SK-N-SH treated with all-trans-retinoic acid at 6 μM for 48 hours (cell line): Measurements from ENCODE around the gene CASS4.

Source experiments
- ATAC-seq: fragments of 200-7000 bp; cut with Tn5 transposase; 3 replicates; pipeline ENCODE4 v1.9.1; 2020; ENCODE audit warnings: mild to moderate bottlenecking, moderate library complexity
- ARNTL ChIP-seq: fragments of 450-650 bp; formaldehyde crosslinking; IDR thresholded peaks from 2 replicates; pipeline ENCODE4 v1.5.0; 2020; ENCODE audit warnings: low read depth, mild to moderate bottlenecking, moderate library complexity, borderline replicate concordance
- BACH2 ChIP-seq: fragments of 250-450 bp; sonication (Bioruptor Pico); IDR thresholded peaks from 2 replicates; pipeline ENCODE4 v1.9.0; 2021; ENCODE audit warnings: mild to moderate bottlenecking, borderline replicate concordance
- CREB5 ChIP-seq: fragments of 250-450 bp; sonication (Bioruptor Pico); IDR thresholded peaks from 2 replicates; pipeline ENCODE4 v1.5.1; 2020; ENCODE audit warnings: low read depth, mild to moderate bottlenecking, moderate library complexity
- CSDC2 ChIP-seq: fragments of 250-450 bp; sonication (Bioruptor Pico); IDR thresholded peaks from 2 replicates; pipeline ENCODE4 v1.5.0; 2020; ENCODE audit warnings: mild to moderate bottlenecking, moderate library complexity
- CSRNP3 ChIP-seq: fragments of 250-450 bp; sonication (Bioruptor Pico); IDR thresholded peaks from 2 replicates; pipeline ENCODE4 v1.5.1; 2021; ENCODE audit warnings: mild to moderate bottlenecking, moderate library complexity
- ESRRG ChIP-seq: fragments of 250-450 bp; sonication (Bioruptor Pico); IDR thresholded peaks from 2 replicates; pipeline ENCODE4 v1.6.1; 2021; ENCODE audit warnings: mild to moderate bottlenecking
- GLIS3 ChIP-seq: fragments of 250-450 bp; sonication (Bioruptor Pico); IDR thresholded peaks from 2 replicates; pipeline ENCODE4 v1.5.0; 2020; ENCODE audit warnings: mild to moderate bottlenecking, moderate library complexity
- ISL1 ChIP-seq: fragments of 250-450 bp; sonication (Bioruptor Pico); IDR thresholded peaks from 2 replicates; pipeline ENCODE4 v2.1.2; 2022; ENCODE audit warnings: mild to moderate bottlenecking, moderate library complexity
- OSR1 ChIP-seq: fragments of 250-450 bp; sonication (Bioruptor Pico); IDR thresholded peaks from 2 replicates; pipeline ENCODE4 v1.8.0; 2022; ENCODE audit warnings: moderate library complexity, mild to moderate bottlenecking, inconsistent platforms
- PATZ1 ChIP-seq: fragments of 250-450 bp; sonication (Bioruptor Pico); IDR thresholded peaks from 2 replicates; pipeline ENCODE4 v1.8.0; 2020; ENCODE audit warnings: mild to moderate bottlenecking, moderate library complexity, borderline replicate concordance
- POU6F1 ChIP-seq: fragments of 250-450 bp; sonication (Bioruptor Pico); IDR thresholded peaks from 2 replicates; pipeline ENCODE4 v1.8.0; 2021; ENCODE audit warnings: low read depth, mild to moderate bottlenecking, moderate library complexity, borderline replicate concordance
- PPARA ChIP-seq: fragments of 250-450 bp; sonication (Bioruptor Pico); IDR thresholded peaks from 2 replicates; pipeline ENCODE4 v1.5.0; 2020; ENCODE audit warnings: mild to moderate bottlenecking, borderline replicate concordance
- SNAI2 ChIP-seq: fragments of 250-450 bp; sonication (Bioruptor Pico); IDR thresholded peaks from 2 replicates; pipeline ENCODE4 v1.5.0; 2020; ENCODE audit warnings: mild to moderate bottlenecking, moderate library complexity
- TCF4 ChIP-seq: fragments of 250-450 bp; sonication (Bioruptor Pico); IDR thresholded peaks from 2 replicates; pipeline ENCODE4 v1.8.0; 2021; ENCODE audit warnings: mild to moderate bottlenecking, moderate library complexity, borderline replicate concordance
- TOX ChIP-seq: fragments of 250-450 bp; sonication (Bioruptor Pico); IDR thresholded peaks from 2 replicates; pipeline ENCODE4 v1.8.0; 2021; ENCODE audit warnings: mild to moderate bottlenecking, moderate library complexity, borderline replicate concordance
- ZC3H10 ChIP-seq: fragments of 250-450 bp; sonication (Bioruptor Pico); IDR thresholded peaks from 2 replicates; pipeline ENCODE4 v1.5.1; 2021; ENCODE audit warnings: mild to moderate bottlenecking, moderate library complexity
- ZFP3 ChIP-seq: fragments of 250-450 bp; sonication (Bioruptor Pico); IDR thresholded peaks from 2 replicates; pipeline ENCODE4 v1.5.0; 2020; ENCODE audit warnings: mild to moderate bottlenecking, moderate library complexity
- ZFP30 ChIP-seq: fragments of 450-650 bp; formaldehyde crosslinking; IDR thresholded peaks from 2 replicates; pipeline ENCODE4 v1.5.0; 2022; ENCODE audit warnings: mild to moderate bottlenecking, moderate library complexity
- ZNF8 ChIP-seq: fragments of 450-650 bp; formaldehyde crosslinking; IDR thresholded peaks from 2 replicates; pipeline ENCODE4 v1.5.0; 2020; ENCODE audit warnings: mild to moderate bottlenecking, moderate library complexity

The CASS4 gene

GRCh38 chr20:56465997-56466396, 53.9 kb downstream of the CASS4 start:
- ATAC-seq: no peak
- TF ChIP-seq ZFP30 (CRISPR knock-in tag): no peak
- TF ChIP-seq OSR1 (CRISPR knock-in tag): no peak
- TF ChIP-seq, all 23 proteins: peak for 0

GRCh38 chr20:56467968-56468315, 55.9 kb downstream of the CASS4 start:
- TF ChIP-seq BACH2 (no peak), PATZ1 (CRISPR knock-in tag) (no peak), TOX (CRISPR knock-in tag) (no peak), ARNTL (CRISPR knock-in tag) (no peak), TCF4 (CRISPR knock-in tag) (no peak), ESRRG (CRISPR knock-in tag) (no peak), CSRNP3 (CRISPR knock-in tag) (no peak), CSDC2 (CRISPR knock-in tag) (no peak), ZC3H10 (CRISPR knock-in tag) (no peak), SNAI2 (no peak), POU6F1 (CRISPR knock-in tag) (no peak), OSR1 (CRISPR knock-in tag) (no peak), ZFP30 (CRISPR knock-in tag) (no peak), PPARA (CRISPR knock-in tag) (no peak), CREB5 (CRISPR knock-in tag) (no peak), ZFP3 (CRISPR knock-in tag) (no peak)
- ATAC-seq: peak; percentile 38

GRCh38 chr20:56468316-56469076, 56.4 kb downstream of the CASS4 start, which contains the start of gene RTF2:
Gene RTF2, plus strand, starts transcription at chr20:56468627. Its CDS starts 71 bp downstream, at chr20:56468698.
- TF ChIP-seq BACH2 (no peak), ZNF8 (CRISPR knock-in tag) (no peak), CSRNP3 (CRISPR knock-in tag) (no peak), OSR1 (CRISPR knock-in tag) (no peak), PATZ1 (CRISPR knock-in tag) (no peak), ZFP30 (CRISPR knock-in tag) (no peak), ISL1 (CRISPR knock-in tag) (no peak), ESRRG (CRISPR knock-in tag) (no peak), GLIS3 (CRISPR knock-in tag) (no peak)
- peak; percentile 99 for ATAC-seq
